H1 (cell line): ENCODE measurements around the gene CDH10. TPM values are rescaled to one million over a fixed set of nuclear protein-coding genes. Genes with fewer than 3 reads are reported as not detected.

Experiments used
- CTCF ChIA-PET: fragments of 300-600 bp; sonication (Branson Sonifier 250); formaldehyde crosslinking; loops from one replicate; lab custom pipeline; 2021; ENCODE audit not compliant: partially characterized antibody; lab: Charles Lee
- POLR2A ChIA-PET: fragments of 300-600 bp; sonication (Branson Sonifier 250); formaldehyde crosslinking; loops from one replicate; lab custom pipeline; 2021; ENCODE audit warnings: inconsistent platforms; ENCODE audit not compliant: partially characterized antibody; lab: Charles Lee
- DNase-seq, 2 experiments: peaks; one replicate each; pipeline versions ENCODE4 v3.0.0 to v3.0.0-alpha.2; 2010 to 2022; ENCODE audit warnings: low spot score in 2 of 2, low read depth in 1 of 2, mixed read lengths in 1 of 2
- FAIRE-seq: peaks from 2 replicates; lab custom pipeline; 2011; peaks lifted over from hg19 to GRCh38; lab: Jason Lieb, UNC
- H2AFZ ChIP-seq: 2 replicates; pipeline ENCODE4 v1.8.1; 2012; ENCODE audit warnings: low read length, inconsistent platforms
- H2AK5ac ChIP-seq: 2 replicates; pipeline ENCODE4 v1.6.1; 2013; ENCODE audit warnings: low read depth, low read length
- H2BK120ac ChIP-seq: replicated peaks from 2 replicates; pipeline ENCODE3; 2013; ENCODE audit warnings: low read depth, low read length, inconsistent platforms
- H2BK12ac ChIP-seq: 2 replicates; pipeline ENCODE4 v1.6.1; 2013; ENCODE audit warnings: low read depth, low read length
- H2BK15ac ChIP-seq: 2 replicates; pipeline ENCODE4 v1.6.1; 2013; ENCODE audit warnings: low read length
- H2BK20ac ChIP-seq: 2 replicates; pipeline ENCODE4 v1.6.1; 2013; ENCODE audit warnings: low read length
- H2BK5ac ChIP-seq: 2 replicates; pipeline ENCODE4 v1.6.1; 2013; ENCODE audit warnings: low read depth, low read length
- H3K14ac ChIP-seq: 2 replicates; pipeline ENCODE4 v1.6.1; 2013; ENCODE audit warnings: inconsistent platforms; ENCODE audit not compliant: insufficient read length
- H3K18ac ChIP-seq: 2 replicates; pipeline ENCODE4 v1.6.1; 2013; ENCODE audit warnings: low read length; ENCODE audit errors: extremely low read depth
- H3K23ac ChIP-seq: 2 replicates; pipeline ENCODE4 v1.6.1; 2013; ENCODE audit warnings: inconsistent platforms; ENCODE audit not compliant: insufficient read length
- H3K23me2 ChIP-seq: 2 replicates; pipeline ENCODE4 v1.6.1; 2013; ENCODE audit warnings: low read depth, low read length
- H3K27ac ChIP-seq: 2 replicates; pipeline ENCODE4 v1.6.1; 2011; ENCODE audit warnings: low read depth, low read length, inconsistent platforms
- H3K27me3 ChIP-seq, 4 experiments: replicated peaks in 1 of 4; 1 replicate in 1 of 4; 2 replicates in 3 of 4; pipeline versions ENCODE4 v1.6.1 to v1.8.1; 2011 to 2013; ENCODE audit warnings: low read length in 3 of 4, mild to moderate bottlenecking in 3 of 4, inconsistent platforms in 2 of 4, mixed read lengths in 2 of 4, moderate library complexity in 1 of 4; ENCODE audit not compliant: control insufficient read depth in 3 of 4, insufficient read depth in 3 of 4; ENCODE audit errors: extremely low read depth in 1 of 4
- H3K36me3 ChIP-seq, 4 experiments: 2 replicates each; pipeline versions ENCODE4 v1.6.1 to v1.8.1; 2011 to 2013; ENCODE audit warnings: mild to moderate bottlenecking in 4 of 4, low read length in 3 of 4, moderate library complexity in 2 of 4, control low read depth in 1 of 4, inconsistent platforms in 1 of 4; ENCODE audit not compliant: insufficient read depth in 4 of 4, control insufficient read depth in 2 of 4
- H3K4ac ChIP-seq: replicated peaks from 2 replicates; pipeline ENCODE3; 2013; ENCODE audit warnings: low read length, low read depth, mixed read lengths, inconsistent platforms; ENCODE audit not compliant: insufficient read length
- H3K4me1 ChIP-seq, 4 experiments: replicated peaks in 1 of 4; 1 replicate in 1 of 4; 2 replicates in 3 of 4; pipeline versions ENCODE4 v1.6.1 to v1.8.1; 2011 to 2013; ENCODE audit warnings: low read length in 3 of 4, inconsistent platforms in 2 of 4, mixed read lengths in 1 of 4; ENCODE audit not compliant: insufficient read depth in 4 of 4, control insufficient read depth in 3 of 4
- H3K4me2 ChIP-seq, 2 experiments: 2 replicates each; pipeline versions ENCODE4 v1.6.1 to v1.8.1; 2011 to 2013; ENCODE audit warnings: low read depth in 2 of 2, low read length in 2 of 2, control low read depth in 1 of 2, inconsistent platforms in 1 of 2, mild to moderate bottlenecking in 1 of 2; ENCODE audit not compliant: insufficient read depth in 1 of 2
- H3K4me3 ChIP-seq, 4 experiments: fragments of 200-600, 300-600 bp in 1 of 4; sonication (generic), shearing (Covaris generic), sonication (Bioruptor Twin) in 1 of 4; 2 replicates each; pipeline versions ENCODE4 v1.5.1 to v1.8.1; 2011 to 2016; ENCODE audit warnings: low read length in 4 of 4, low read depth in 3 of 4, control low read depth in 2 of 4, inconsistent platforms in 2 of 4, mild to moderate bottlenecking in 2 of 4, mixed read lengths in 1 of 4, moderate library complexity in 1 of 4; ENCODE audit not compliant: insufficient read depth in 2 of 4; ENCODE audit errors: extremely low read depth in 1 of 4
- H3K56ac ChIP-seq: replicated peaks from 2 replicates; pipeline ENCODE3; 2013; ENCODE audit warnings: low read depth, mild to moderate bottlenecking, mixed read lengths, low read length, inconsistent platforms; ENCODE audit not compliant: insufficient read length
- H3K79me1 ChIP-seq: 2 replicates; pipeline ENCODE4 v1.6.1; 2013; ENCODE audit warnings: low read depth, low read length, control low read depth
- H3K79me2 ChIP-seq, 2 experiments: 2 replicates each; pipeline versions ENCODE4 v1.6.1 to v1.8.1; 2012 to 2013; ENCODE audit warnings: low read length in 2 of 2, mild to moderate bottlenecking in 2 of 2, inconsistent platforms in 1 of 2; ENCODE audit not compliant: insufficient read depth in 2 of 2, control insufficient read depth in 1 of 2
- H3K9ac ChIP-seq, 4 experiments: replicated peaks in 1 of 4; 1 replicate in 1 of 4; 2 replicates in 3 of 4; pipeline versions ENCODE4 v1.6.1 to v1.8.1; 2011 to 2013; ENCODE audit warnings: low read depth in 3 of 4, low read length in 3 of 4, control low read depth in 2 of 4, mild to moderate bottlenecking in 2 of 4, moderate library complexity in 2 of 4, inconsistent platforms in 1 of 4; ENCODE audit errors: extremely low read depth in 1 of 4
- H3K9me3 ChIP-seq, 2 experiments: 2 replicates each; pipeline versions ENCODE4 v1.6.1 to v1.8.1; 2012 to 2013; ENCODE audit warnings: mild to moderate bottlenecking in 2 of 2, moderate library complexity in 2 of 2, control low read depth in 1 of 2, inconsistent platforms in 1 of 2, low read depth in 1 of 2, low read length in 1 of 2, mixed read lengths in 1 of 2; ENCODE audit not compliant: insufficient read depth in 2 of 2
- H4K20me1 ChIP-seq, 2 experiments: replicated peaks in 1 of 2; 2 replicates each; pipeline versions ENCODE3 to v1.8.1; 2011 to 2013; ENCODE audit warnings: inconsistent platforms in 2 of 2, low read length in 2 of 2, mild to moderate bottlenecking in 1 of 2; ENCODE audit not compliant: insufficient read depth in 2 of 2, control insufficient read depth in 1 of 2
- H4K5ac ChIP-seq: 2 replicates; pipeline ENCODE4 v1.6.1; 2013; ENCODE audit warnings: low read length, low read depth, mixed read lengths, inconsistent platforms; ENCODE audit not compliant: insufficient read length
- H4K8ac ChIP-seq: 2 replicates; pipeline ENCODE4 v1.8.0; 2013; ENCODE audit warnings: mild to moderate bottlenecking, moderate library complexity, low read length, inconsistent platforms; ENCODE audit not compliant: insufficient read depth; ENCODE audit errors: extremely low read depth
- H4K91ac ChIP-seq: replicated peaks from 2 replicates; pipeline ENCODE3; 2013; ENCODE audit warnings: low read length, mixed read lengths, inconsistent platforms; ENCODE audit not compliant: insufficient read length
- ATF3 ChIP-seq: IDR thresholded peaks from 2 replicates; pipeline ENCODE4 v1.6.1; 2011; ENCODE audit warnings: low read depth, mild to moderate bottlenecking, low read length; ENCODE audit not compliant: insufficient read depth
- CHD1 ChIP-seq: IDR thresholded peaks from 2 replicates; pipeline ENCODE4 v1.6.1; 2012; ENCODE audit warnings: low read depth, low read length, improper control_type of control experiment
- JUN ChIP-seq: IDR thresholded peaks from 2 replicates; pipeline ENCODE4 v1.6.1; 2011; ENCODE audit warnings: low read depth, mild to moderate bottlenecking, improper control_type of control experiment, low read length
- MAFK ChIP-seq: IDR thresholded peaks from 2 replicates; pipeline ENCODE4 v1.6.1; 2012; ENCODE audit warnings: low read depth, mild to moderate bottlenecking, improper control_type of control experiment, low read length
- POLR2AphosphoS5 ChIP-seq: IDR thresholded peaks from 2 replicates; pipeline ENCODE4 v1.6.1; 2011; ENCODE audit warnings: low read depth, low read length
- WGBS, 2 experiments: shearing (Covaris generic) in 1 of 2; methylation state at CpG; one replicate each; pipeline versions ENCODE4 v1.1.6 to v1.1.7; 2013 to 2015; ENCODE audit warnings: low lambda C conversion rate in 2 of 2, mixed read lengths in 2 of 2, inconsistent platforms in 1 of 2, low coverage in 1 of 2, missing lambda C conversion rate in 1 of 2; ENCODE audit not compliant: insufficient replicate concordance in 2 of 2, insufficient coverage in 1 of 2, insufficient read length in 1 of 2; ENCODE audit errors: extremely low coverage in 1 of 2, missing lambda C conversion rate in 1 of 2; 5-methylcytosine and 5-hydroxymethylcytosine counted together
- polyA plus RNA-seq, 7 experiments: library from polyadenylated mRNA; depleted of rRNA in 3 of 7; stranded (reverse) in 5 of 7; unstranded in 2 of 7; fragments of >200 nt in 5 of 7; fragments of 200-250 nt in 2 of 7; gene quantifications; 1 replicate in 5 of 7; 2 replicates in 1 of 7; 4 replicates in 1 of 7; pipeline versions ENCODE4 v1.2.1 to v1.2.3, GENCODE V29; 2011 to 2013; ENCODE audit warnings: missing spikeins in 2 of 7, mixed read lengths in 2 of 7
- total RNA-seq: library from RNA; stranded (reverse); fragmentation: NEBNext Ultra II Directional; extraction: Animal tissue kit (Norgen Biotek cat#: 25700); gene quantifications from 2 replicates; pipeline ENCODE4 v1.2.1, GENCODE V29; 2021

Gene CDH10
- total and polyA plus RNA-seq, 2 of the 8 experiments (the other 6 are each of a cell fraction or from before 2014, with no cell fraction given) = 0.11 TPM; not detected in 1

- Histone ChIP-seq H3K14ac (no peak overlapping the region), H3K27me3 (no peaks in the 10 kb centered on the region), H2AK5ac (no peak overlapping the region), H3K4me2 (no peak overlapping the region), H4K91ac (no peak overlapping the region), H3K4ac (no peak overlapping the region), H3K4me1 (no peaks in the 10 kb centered on the region), H3K4me3 (no peak overlapping the region), H3K27ac (no peak overlapping the region), H3K36me3 (no peaks in the 10 kb centered on the region), H3K56ac (no peak overlapping the region), H4K5ac (no peak overlapping the region), H3K23me2 (no peaks in the 10 kb centered on the region), H3K9ac (no peak overlapping the region), H3K9me3 (no peaks in the 10 kb centered on the region), H3K79me2 (no peaks in the 10 kb centered on the region), H2AFZ (no peak overlapping the region), H4K20me1 (no peaks in the 10 kb centered on the region), H4K8ac (no peak overlapping the region), H3K23ac (no peak overlapping the region), H3K79me1 (no peaks in the 10 kb centered on the region), H2BK5ac (no peak overlapping the region), H2BK20ac (no peak overlapping the region), H2BK120ac (no peak overlapping the region), H3K18ac (no peak overlapping the region), H2BK15ac (no peak overlapping the region), H2BK12ac (no peak overlapping the region)
- POLR2A ChIA-PET = interaction anchor here (0.6 kb wide), 1 partner anchor 770 kb away, joined by 3 read pairs; no protein-coding TSS in a partner anchor
- CTCF ChIA-PET = interaction anchor here (0.6 kb wide), 1 partner anchor 10 kb away, joined by 3 read pairs; no protein-coding TSS in a partner anchor
- DNase-seq (no peak), FAIRE-seq (no peak)
- TF ChIP-seq JUN = no peak
- no peak for TF ChIP-seq CHD1
- TF ChIP-seq MAFK = no peak
- no peak for TF ChIP-seq ATF3
- TF ChIP-seq POLR2AphosphoS5 = no peak
- WGBS, 2 experiments = 91 to 100% methylated on average over 1 to 4 of the region's 4 CpGs
Observed at GRCh38 chr5:24668050-24668449, 23.3 kb upstream of the CDH10 start.
